HepG2 (cell line): Measurements from ENCODE around the gene LHFPL2. TPM values are rescaled to one million over a fixed set of nuclear protein-coding genes. Genes with fewer than 3 reads are reported as not detected.

Experiments used
- ATAD3A ChIP-seq: sonication (generic); formaldehyde crosslinking; IDR thresholded peaks from 2 replicates; pipeline ENCODE4 v1.4.0; 2020; ENCODE audit warnings: missing genetic modification reagents
- BCL6 ChIP-seq: IDR thresholded peaks from 2 replicates; pipeline ENCODE4 v1.6.1; 2016; ENCODE audit warnings: missing genetic modification reagents, missing compliant biosample characterization
- FOSL2 ChIP-seq: sonication (generic); formaldehyde crosslinking; IDR thresholded peaks from 2 replicates; pipeline ENCODE4 v1.4.0; 2020; ENCODE audit warnings: missing genetic modification reagents
- FOXM1 ChIP-seq: sonication (generic); formaldehyde crosslinking; IDR thresholded peaks from 2 replicates; pipeline ENCODE4 v1.5.0; 2020; ENCODE audit warnings: missing genetic modification reagents
- GTF2F1 ChIP-seq: fragments of 150-350 bp; IDR thresholded peaks from 2 replicates; pipeline ENCODE4 v1.6.1; 2014; ENCODE audit warnings: low read length
- HDAC1 ChIP-seq: sonication (generic); formaldehyde crosslinking; IDR thresholded peaks from 2 replicates; pipeline ENCODE4 v1.5.1; 2020; ENCODE audit warnings: mild to moderate bottlenecking, missing genetic modification reagents
- HOXA5 ChIP-seq: sonication (generic); formaldehyde crosslinking; IDR thresholded peaks from 2 replicates; pipeline ENCODE4 v1.4.0; 2020; ENCODE audit warnings: missing genetic modification reagents
- KLF12 ChIP-seq: sonication (generic); formaldehyde crosslinking; IDR thresholded peaks from 2 replicates; pipeline ENCODE4 v1.4.0; 2020; ENCODE audit warnings: missing genetic modification reagents, borderline replicate concordance
- MAFK ChIP-seq, 2 experiments: IDR thresholded peaks in 1 of 2; conservative IDR thresholded peaks in 1 of 2; 2 replicates each; pipeline ENCODE4 v1.6.1; 2011; ENCODE audit warnings: improper control_type of control experiment in 2 of 2, low read length in 2 of 2
- MXI1 ChIP-seq: IDR thresholded peaks from 3 replicates; pipeline ENCODE4 v1.6.1; 2012; ENCODE audit warnings: low read depth, low read length, inconsistent platforms, borderline replicate concordance
- RNF2 ChIP-seq: fragments of 450-650 bp; conservative IDR thresholded peaks from 2 replicates; pipeline ENCODE4 v1.6.1; 2016; ENCODE audit warnings: low read depth
- SALL1 ChIP-seq: sonication (generic); formaldehyde crosslinking; IDR thresholded peaks from 2 replicates; pipeline ENCODE4 v1.8.0; 2022; ENCODE audit warnings: mild to moderate bottlenecking, missing genetic modification reagents
- SOX13 ChIP-seq, 3 experiments: fragments of 450-650 bp in 1 of 3; sonication (generic) in 1 of 3; formaldehyde crosslinking in 1 of 3; IDR thresholded peaks in 2 of 3; conservative IDR thresholded peaks in 1 of 3; 2 replicates each; pipeline versions ENCODE4 v1.5.0 to v1.6.1; 2016 to 2020; ENCODE audit warnings: antibody characterized with exemption in 1 of 3, mild to moderate bottlenecking in 1 of 3, missing compliant biosample characterization in 1 of 3, missing genetic modification reagents in 1 of 3, moderate library complexity in 1 of 3
- SOX6 ChIP-seq, 2 experiments: fragments of 450-650 bp in 1 of 2; sonication (generic) in 1 of 2; formaldehyde crosslinking in 1 of 2; IDR thresholded peaks; 2 replicates each; pipeline versions ENCODE4 v1.4.0 to v1.6.1; 2017 to 2020; ENCODE audit warnings: antibody characterized with exemption in 1 of 2, mild to moderate bottlenecking in 1 of 2, missing genetic modification reagents in 1 of 2
- TBX3 ChIP-seq: fragments of 450-650 bp; IDR thresholded peaks from 2 replicates; pipeline ENCODE4 v1.6.1; 2017; ENCODE audit warnings: antibody characterized with exemption, mild to moderate bottlenecking, inconsistent platforms, borderline replicate concordance
- ZBTB20 ChIP-seq: sonication (generic); formaldehyde crosslinking; IDR thresholded peaks from 2 replicates; pipeline ENCODE4 v1.8.1; 2023; ENCODE audit warnings: missing genetic modification reagents, low read depth, mild to moderate bottlenecking, borderline replicate concordance
- ZBTB21 ChIP-seq: sonication (generic); formaldehyde crosslinking; IDR thresholded peaks from 2 replicates; pipeline ENCODE4 v1.4.0; 2020; ENCODE audit warnings: missing genetic modification reagents
- ZFP36L2 ChIP-seq: sonication (generic); formaldehyde crosslinking; IDR thresholded peaks from 2 replicates; pipeline ENCODE4 v1.4.0; 2020; ENCODE audit warnings: missing genetic modification reagents
- ZNF530 ChIP-seq: sonication (generic); formaldehyde crosslinking; IDR thresholded peaks from 2 replicates; pipeline ENCODE4 v1.5.0; 2020; ENCODE audit warnings: low read depth, mild to moderate bottlenecking, missing genetic modification reagents
- ZNF607 ChIP-seq: sonication (generic); formaldehyde crosslinking; IDR thresholded peaks from 2 replicates; pipeline ENCODE4 v1.5.1; 2020; ENCODE audit warnings: missing genetic modification reagents, mild to moderate bottlenecking, borderline replicate concordance
- polyA plus RNA-seq, 8 experiments: library from polyadenylated mRNA; depleted of rRNA in 3 of 8; stranded (reverse) in 7 of 8; unstranded in 1 of 8; fragments of >200 nt; fragmentation: Illumina TruSeq in 4 of 8; extraction: Trizol in 4 of 8; gene quantifications; 2 replicates each; pipeline versions ENCODE4 v1.2.1 to v1.2.3, GENCODE V29; 2011 to 2016; ENCODE audit warnings: low read depth in 4 of 8, missing spikeins in 1 of 8, mixed read lengths in 1 of 8; ENCODE audit not compliant: insufficient read depth in 1 of 8
- total RNA-seq, 5 experiments: library from RNA; depleted of rRNA; stranded (reverse); fragments of >200 nt; fragmentation: Illumina TruSeq; extraction: Trizol; gene quantifications; 2 replicates each; pipeline ENCODE4 v1.2.3, GENCODE V29; 2016; ENCODE audit warnings: low read depth in 1 of 5
- TF ChIP-seq, protein P1 (sequence below): sonication (generic); formaldehyde crosslinking; IDR thresholded peaks from 2 replicates; pipeline ENCODE4 v1.4.0; 2020; ENCODE audit warnings: missing genetic modification reagents
- TF ChIP-seq, protein P2 (sequence below): IDR thresholded peaks from 2 replicates; pipeline ENCODE4 v1.6.1; 2016
- TF ChIP-seq, protein P3 (sequence below): sonication (generic); formaldehyde crosslinking; IDR thresholded peaks from 2 replicates; pipeline ENCODE4 v1.4.0; 2020; ENCODE audit warnings: low read depth, missing genetic modification reagents
- TF ChIP-seq, protein P4 (sequence below): sonication (generic); formaldehyde crosslinking; IDR thresholded peaks from 2 replicates; pipeline ENCODE4 v1.4.0; 2020; ENCODE audit warnings: missing genetic modification reagents

Gene LHFPL2
- total and polyA plus RNA-seq, 2 of the 13 experiments (the other 11 are each of a cell fraction or from before 2014, with no cell fraction given): 6.0 to 20.0 TPM

DNA sequence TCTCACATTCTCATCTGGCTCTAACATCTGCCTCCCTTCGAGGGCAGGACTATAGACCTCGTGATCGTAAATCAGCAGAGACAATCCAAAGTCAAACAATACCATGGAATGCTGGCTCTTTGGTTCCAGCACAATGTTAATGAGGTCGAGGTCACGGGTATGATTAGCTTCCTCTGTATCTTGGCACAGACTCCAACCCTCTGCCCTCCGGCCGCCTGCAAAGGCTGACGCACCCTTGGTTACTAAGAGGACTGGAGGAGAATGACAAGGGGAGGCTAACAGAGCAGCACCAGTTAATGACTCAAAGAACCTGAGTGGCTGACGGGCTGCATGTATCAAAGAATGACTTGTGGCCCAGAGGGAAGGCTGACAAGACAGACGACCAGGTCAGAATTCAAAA lies 10.1 kb downstream of the LHFPL2 start (continued):
- no peak for TF ChIP-seq TBX3
- no peak for TF ChIP-seq ZFP36L2
- TF ChIP-seq SALL1 (CRISPR knock-in tag): no peak
- no peak for TF ChIP-seq MAFK (conservative IDR thresholded peaks at IDR 0.05 in 1 of 2, IDR thresholded peaks at IDR 0.05 in 1 of 2; ENCODE audit: low read length in 2 of 2)
- TF ChIP-seq, protein P1, sequence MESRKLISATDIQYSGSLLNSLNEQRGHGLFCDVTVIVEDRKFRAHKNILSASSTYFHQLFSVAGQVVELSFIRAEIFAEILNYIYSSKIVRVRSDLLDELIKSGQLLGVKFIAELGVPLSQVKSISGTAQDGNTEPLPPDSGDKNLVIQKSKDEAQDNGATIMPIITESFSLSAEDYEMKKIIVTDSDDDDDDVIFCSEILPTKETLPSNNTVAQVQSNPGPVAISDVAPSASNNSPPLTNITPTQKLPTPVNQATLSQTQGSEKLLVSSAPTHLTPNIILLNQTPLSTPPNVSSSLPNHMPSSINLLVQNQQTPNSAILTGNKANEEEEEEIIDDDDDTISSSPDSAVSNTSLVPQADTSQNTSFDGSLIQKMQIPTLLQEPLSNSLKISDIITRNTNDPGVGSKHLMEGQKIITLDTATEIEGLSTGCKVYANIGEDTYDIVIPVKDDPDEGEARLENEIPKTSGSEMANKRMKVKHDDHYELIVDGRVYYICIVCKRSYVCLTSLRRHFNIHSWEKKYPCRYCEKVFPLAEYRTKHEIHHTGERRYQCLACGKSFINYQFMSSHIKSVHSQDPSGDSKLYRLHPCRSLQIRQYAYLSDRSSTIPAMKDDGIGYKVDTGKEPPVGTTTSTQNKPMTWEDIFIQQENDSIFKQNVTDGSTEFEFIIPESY (CRISPR knock-in tag): peak; percentile 49; the same call in 1 of the 2 replicates
- no peak for TF ChIP-seq MXI1
- TF ChIP-seq, protein P2, sequence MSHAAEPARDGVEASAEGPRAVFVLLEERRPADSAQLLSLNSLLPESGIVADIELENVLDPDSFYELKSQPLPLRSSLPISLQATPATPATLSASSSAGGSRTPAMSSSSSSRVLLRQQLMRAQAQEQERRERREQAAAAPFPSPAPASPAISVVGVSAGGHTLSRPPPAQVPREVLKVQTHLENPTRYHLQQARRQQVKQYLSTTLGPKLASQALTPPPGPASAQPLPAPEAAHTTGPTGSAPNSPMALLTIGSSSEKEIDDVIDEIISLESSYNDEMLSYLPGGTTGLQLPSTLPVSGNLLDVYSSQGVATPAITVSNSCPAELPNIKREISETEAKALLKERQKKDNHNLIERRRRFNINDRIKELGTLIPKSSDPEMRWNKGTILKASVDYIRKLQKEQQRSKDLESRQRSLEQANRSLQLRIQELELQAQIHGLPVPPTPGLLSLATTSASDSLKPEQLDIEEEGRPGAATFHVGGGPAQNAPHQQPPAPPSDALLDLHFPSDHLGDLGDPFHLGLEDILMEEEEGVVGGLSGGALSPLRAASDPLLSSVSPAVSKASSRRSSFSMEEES (CRISPR knock-in tag): 0 out of 2 replicates have a peak, but pooled peaks have one; percentile 24
- TF ChIP-seq ZNF607 (CRISPR knock-in tag): no peak
- peak; percentile 35; the same call in 1 of the 2 replicates for TF ChIP-seq FOSL2 (CRISPR knock-in tag)
- no peak for TF ChIP-seq KLF12 (CRISPR knock-in tag)
- no peak for TF ChIP-seq HDAC1
- peak; percentile 54; the same call in 1 of the 2 replicates for TF ChIP-seq SOX13 (IDR thresholded peaks at IDR 0.05)
- peak in 1 of 2 experiments; percentile 95; a peak in 2 of 4 replicates for TF ChIP-seq SOX13 (CRISPR knock-in tag; conservative IDR thresholded peaks at IDR 0.05 in 1 of 2, IDR thresholded peaks at IDR 0.05 in 1 of 2)
- TF ChIP-seq, protein P3, sequence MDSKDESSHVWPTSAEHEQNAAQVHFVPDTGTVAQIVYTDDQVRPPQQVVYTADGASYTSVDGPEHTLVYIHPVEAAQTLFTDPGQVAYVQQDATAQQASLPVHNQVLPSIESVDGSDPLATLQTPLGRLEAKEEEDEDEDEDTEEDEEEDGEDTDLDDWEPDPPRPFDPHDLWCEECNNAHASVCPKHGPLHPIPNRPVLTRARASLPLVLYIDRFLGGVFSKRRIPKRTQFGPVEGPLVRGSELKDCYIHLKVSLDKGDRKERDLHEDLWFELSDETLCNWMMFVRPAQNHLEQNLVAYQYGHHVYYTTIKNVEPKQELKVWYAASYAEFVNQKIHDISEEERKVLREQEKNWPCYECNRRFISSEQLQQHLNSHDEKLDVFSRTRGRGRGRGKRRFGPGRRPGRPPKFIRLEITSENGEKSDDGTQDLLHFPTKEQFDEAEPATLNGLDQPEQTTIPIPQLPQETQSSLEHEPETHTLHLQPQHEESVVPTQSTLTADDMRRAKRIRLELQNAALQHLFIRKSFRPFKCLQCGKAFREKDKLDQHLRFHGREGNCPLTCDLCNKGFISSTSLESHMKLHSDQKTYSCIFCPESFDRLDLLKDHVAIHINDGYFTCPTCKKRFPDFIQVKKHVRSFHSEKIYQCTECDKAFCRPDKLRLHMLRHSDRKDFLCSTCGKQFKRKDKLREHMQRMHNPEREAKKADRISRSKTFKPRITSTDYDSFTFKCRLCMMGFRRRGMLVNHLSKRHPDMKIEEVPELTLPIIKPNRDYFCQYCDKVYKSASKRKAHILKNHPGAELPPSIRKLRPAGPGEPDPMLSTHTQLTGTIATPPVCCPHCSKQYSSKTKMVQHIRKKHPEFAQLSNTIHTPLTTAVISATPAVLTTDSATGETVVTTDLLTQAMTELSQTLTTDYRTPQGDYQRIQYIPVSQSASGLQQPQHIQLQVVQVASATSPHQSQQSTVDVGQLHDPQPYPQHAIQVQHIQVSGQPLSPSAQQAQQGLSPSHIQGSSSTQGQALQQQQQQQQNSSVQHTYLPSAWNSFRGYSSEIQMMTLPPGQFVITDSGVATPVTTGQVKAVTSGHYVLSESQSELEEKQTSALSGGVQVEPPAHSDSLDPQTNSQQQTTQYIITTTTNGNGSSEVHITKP: no peak
- TF ChIP-seq ATAD3A (CRISPR knock-in tag): no peak
- TF ChIP-seq ZBTB21: no peak
- no peak for TF ChIP-seq ZBTB20 (CRISPR knock-in tag)
- TF ChIP-seq RNF2: no peak
- TF ChIP-seq ZNF530: no peak
- no peak for TF ChIP-seq HOXA5 (CRISPR knock-in tag)
- no peak for TF ChIP-seq BCL6 (CRISPR knock-in tag)
- TF ChIP-seq GTF2F1: no peak
- TF ChIP-seq SOX6 (IDR thresholded peaks at IDR 0.05): no peak
- peak; percentile 61; the same call in 1 of the 2 replicates for TF ChIP-seq SOX6 (CRISPR knock-in tag; IDR thresholded peaks at IDR 0.05)
- TF ChIP-seq FOXM1: no peak
- TF ChIP-seq, protein P4, sequence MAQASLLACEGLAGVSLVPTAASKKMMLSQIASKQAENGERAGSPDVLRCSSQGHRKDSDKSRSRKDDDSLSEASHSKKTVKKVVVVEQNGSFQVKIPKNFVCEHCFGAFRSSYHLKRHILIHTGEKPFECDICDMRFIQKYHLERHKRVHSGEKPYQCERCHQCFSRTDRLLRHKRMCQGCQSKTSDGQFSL (CRISPR knock-in tag): no peak
